GM12865 (cell line): ENCODE data around the gene XDH.

ENCODE experiments used
- DNase-seq: peaks from one replicate; pipeline ENCODE4 v3.0.0; 2010; ENCODE audit warnings: low read depth
- H3K4me3 ChIP-seq: 2 replicates; pipeline ENCODE4 v1.5.1; 2011; ENCODE audit warnings: mild to moderate bottlenecking, low read depth, low read length, control low read depth
- CTCF ChIP-seq: IDR thresholded peaks from 2 replicates; pipeline ENCODE4 v1.5.1; 2011; ENCODE audit warnings: low read length, control low read depth, low read depth, inconsistent platforms; ENCODE audit not compliant: insufficient read depth; ENCODE audit errors: missing control alignments

The XDH gene

DNA sequence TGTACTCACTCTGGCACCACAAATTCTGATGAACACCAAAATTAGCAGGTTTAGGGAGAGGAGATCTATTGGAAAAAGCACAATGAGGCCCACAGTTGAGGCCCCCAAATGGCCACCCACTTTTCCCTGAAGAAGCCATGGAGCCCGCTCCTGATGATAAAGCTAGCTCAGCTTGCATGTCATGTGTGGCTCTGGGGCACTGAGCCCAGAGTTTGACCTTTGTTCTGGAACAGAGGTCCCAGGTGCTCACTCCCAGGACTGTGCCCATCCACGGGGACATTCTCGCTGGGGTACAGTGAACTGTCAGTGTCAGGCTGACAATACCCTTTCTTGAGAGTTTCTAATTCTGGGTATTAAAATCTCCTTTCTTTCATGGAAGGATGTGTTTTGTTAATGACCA lies 36.2 kb downstream of the XDH start:
- no peak for TF ChIP-seq CTCF
- no peak overlapping the region for H3K4me3 ChIP-seq
- DNase-seq, result no peak

GRCh38 chr2:31373127-31373526 lies 41.4 kb downstream of the XDH start:
- no peak overlapping the region for H3K4me3 ChIP-seq
- no peak for DNase-seq
- no peak for TF ChIP-seq CTCF

DNA sequence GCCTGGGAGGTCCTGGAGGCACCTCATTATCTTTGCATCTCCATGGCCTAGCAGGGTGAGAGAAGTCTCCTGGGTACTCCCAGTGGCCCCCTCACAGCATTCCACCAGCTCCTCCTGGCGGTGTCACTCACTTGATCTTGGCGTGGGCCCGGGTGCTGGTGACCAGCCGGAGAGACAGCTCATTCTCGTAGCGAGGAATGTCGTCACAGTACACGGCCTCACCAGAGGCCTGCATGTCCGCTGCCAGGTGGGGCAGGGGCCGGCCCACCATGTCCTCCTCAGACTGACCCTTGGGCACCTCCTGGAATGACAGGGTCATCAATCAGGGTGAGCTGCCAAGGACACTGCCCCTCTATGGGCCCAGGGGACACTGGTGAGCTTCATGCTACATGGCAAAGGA lies 42.4 kb downstream of the XDH start:
- no peak for DNase-seq

GRCh38 chr2:31371691-31372090 lies 42.9 kb downstream of the XDH start:
- H3K4me3 ChIP-seq, result no peak overlapping the region
- TF ChIP-seq CTCF, result no peak

More for the DNA sequence above, 42.4 kb downstream of the XDH start:
- H3K4me3 ChIP-seq, result no peak overlapping the region
- TF ChIP-seq CTCF, result no peak

GRCh38 chr2:31366733-31367132 lies 47.8 kb downstream of the XDH start:
- no peak for TF ChIP-seq CTCF
- H3K4me3 ChIP-seq, result no peak overlapping the region
- DNase-seq, result no peak

More at GRCh38 chr2:31371691-31372090, 42.9 kb downstream of the XDH start:
- no peak for DNase-seq

- H3K4me3 ChIP-seq, result no peak overlapping the region
- TF ChIP-seq CTCF, result no peak
- DNase-seq, result no peak
Measured at GRCh38 chr2:31365834-31366505, 48.6 kb downstream of the XDH start.

GRCh38 chr2:31365348-31365747 lies 49.2 kb downstream of the XDH start:
- TF ChIP-seq CTCF, result no peak

More at GRCh38 chr2:31365348-31365747, 49.2 kb downstream of the XDH start:
- no peak for DNase-seq
- H3K4me3 ChIP-seq, result no peak overlapping the region
